HCEC 1CT (cell line): ENCODE measurements around the gene GRK4.
"Not testable (repeated sequence)": the region's sequence is repeated elsewhere in the genome, so short reads cannot be mapped to it uniquely, and the experiment has no call there.

ENCODE experiments used
- DNase-seq: peaks from one replicate; pipeline ENCODE4 v3.0.0-alpha.2; 2017

Gene GRK4

GRCh38 chr4:3043282-3044020, 80.1 kb downstream of the GRK4 start:
- DNase-seq, result no peak

GRCh38 chr4:3044870-3045819, 81.8 kb downstream of the GRK4 start:
- DNase-seq, result no peak

- no peak for DNase-seq
These were observed 82.8 kb downstream of the GRK4 start for GRCh38 chr4:3046162-3046561.

- DNase-seq, result no peak
These were observed 83.3 kb downstream of the GRK4 start for GRCh38 chr4:3046623-3047022.

GRCh38 chr4:3047464-3048286, 84.3 kb downstream of the GRK4 start:
- DNase-seq, result peak; percentile 4

- DNase-seq, result not testable (repeated sequence)
These were observed 87.9 kb downstream of the GRK4 start for GRCh38 chr4:3051141-3051897.

GRCh38 chr4:3054169-3054759, 90.9 kb downstream of the GRK4 start:
- DNase-seq, result no peak

GRCh38 chr4:3059943-3060342, 96.6 kb downstream of the GRK4 start:
- DNase-seq, result no peak

- no peak for DNase-seq
These were observed 97.6 kb downstream of the GRK4 start for GRCh38 chr4:3060946-3061345.

- no peak for DNase-seq
These were observed 99.1 kb downstream of the GRK4 start for GRCh38 chr4:3062471-3062870.

- DNase-seq, result no peak
These were observed 102.2 kb downstream of the GRK4 start for GRCh38 chr4:3065551-3065950.

- no peak for DNase-seq
These were observed 103.5 kb downstream of the GRK4 start for GRCh38 chr4:3066836-3067400.

GRCh38 chr4:3067473-3068001, 104.2 kb downstream of the GRK4 start:
- DNase-seq, result no peak

- DNase-seq, result no peak
These were observed 106.4 kb downstream of the GRK4 start for GRCh38 chr4:3069661-3070199.

GRCh38 chr4:3070709-3071500, 107.5 kb downstream of the GRK4 start:
- DNase-seq, result no peak

- no peak for DNase-seq
These were observed 108.4 kb downstream of the GRK4 start for GRCh38 chr4:3071811-3072210.

- no peak for DNase-seq
These were observed 110.0 kb downstream of the GRK4 start for GRCh38 chr4:3073158-3074077.

GRCh38 chr4:3074078-3074845, 110.9 kb downstream of the GRK4 start, which contains the start of the genes HTT and HTT-AS:
Gene HTT (plus strand): TSS chr4:3074681. CDS start chr4:3074826, 145 bp downstream.
Gene HTT-AS (minus strand): TSS chr4:3074538.
- DNase-seq, result peak; percentile 76
